ENCODE measurements around the gene RASSF8. TPM values are rescaled to one million over a fixed set of nuclear protein-coding genes. Genes with fewer than 3 reads are reported as not detected.

RASSF8 gene
- total RNA-seq, 4 donors from 2014 or later, result 93.2 to 127 (median 111) TPM

DNA sequence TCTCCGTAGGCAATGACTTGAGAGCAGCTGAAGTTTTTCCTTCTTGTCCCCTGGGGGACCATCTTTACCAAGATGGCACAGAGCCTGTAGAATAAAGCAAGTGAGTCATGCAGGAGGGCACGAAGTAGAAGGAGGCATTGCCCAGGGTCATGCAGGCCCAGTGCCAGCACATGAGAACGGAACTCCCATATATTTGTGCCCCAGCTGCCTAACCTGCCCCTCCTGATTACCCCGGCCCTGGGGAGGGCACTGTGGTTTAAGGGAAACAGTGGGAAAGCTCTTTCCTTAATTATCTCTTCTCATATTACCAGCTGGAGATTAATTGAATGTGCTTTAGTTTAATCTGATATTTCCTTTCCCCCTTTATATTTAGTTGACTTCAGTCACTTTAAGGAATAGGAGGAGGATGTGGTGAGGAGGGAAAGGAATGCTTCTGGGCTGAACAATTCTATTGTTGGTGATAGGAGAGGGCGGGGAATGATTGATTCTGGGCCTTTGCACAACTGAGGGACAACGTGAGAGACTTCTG is 51.9 kb downstream of the RASSF8 start:
- Histone ChIP-seq H3K4me1 (peaks cover 13 to 81% (median 17%) of the 10 kb centered on the region in 3 donors), H3K27ac (peak overlapping the region; percentile 56 to 83 (median 80)), H3K9me3 (no peaks in the 10 kb centered on the region)

GRCh38 chr12:26011099-26011498 is 52.6 kb downstream of the RASSF8 start:
- peak; percentile 94 for ATAC-seq
- no peak overlapping the region for H3K4me3 ChIP-seq
- H3K27ac ChIP-seq, result peak overlapping the region; percentile 78 to 83 (median 80)
- H3K36me3 ChIP-seq, result no peaks in the 10 kb centered on the region
- 0 to 9% methylated on average over 1 to 2 of the region's 2 CpGs for WGBS, 2 donors (ENCODE audit: low coverage in 1 of 2)
- peak; percentile 96 for TF ChIP-seq POLR2AphosphoS5 (IDR thresholded peaks at IDR 0.05)
- TF ChIP-seq CTCF (IDR thresholded peaks at IDR 0.05), result no peak
- no peak for TF ChIP-seq EP300 (IDR thresholded peaks at IDR 0.05)
- no peaks in the 10 kb centered on the region for H3K27me3 ChIP-seq
- H3K4me1 ChIP-seq, result peaks cover 13 to 87% (median 17%) of the 10 kb centered on the region in 3 donors
- H3K9me3 ChIP-seq, result no peaks in the 10 kb centered on the region

More for the DNA sequence above, 51.9 kb downstream of the RASSF8 start:
- TF ChIP-seq POLR2AphosphoS5 (IDR thresholded peaks at IDR 0.05) (no peak), EP300 (IDR thresholded peaks at IDR 0.05) (no peak), CTCF (IDR thresholded peaks at IDR 0.05) (no peak)
- H3K27me3 ChIP-seq, result no peaks in the 10 kb centered on the region
- ATAC-seq, result no peak
- no peaks in the 10 kb centered on the region for H3K36me3 ChIP-seq
- WGBS, 2 donors (ENCODE audit: low coverage in 1 of 2), result 40 to 45% methylated on average over 1 to 6 of the region's 6 CpGs
- H3K4me3 ChIP-seq, result no peak overlapping the region

- H3K36me3 ChIP-seq, result no peaks in the 10 kb centered on the region
- ATAC-seq, result no peak
- H3K4me3 ChIP-seq, result no peak overlapping the region
- no peaks in the 10 kb centered on the region for H3K27me3 ChIP-seq
- WGBS, 2 donors (ENCODE audit: low coverage in 1 of 2), result 70 to 90% methylated on average over 6 of the region's 6 CpGs
- TF ChIP-seq POLR2A (IDR thresholded peaks at IDR 0.05) (no peak), EP300 (IDR thresholded peaks at IDR 0.05) (no peak), CTCF (IDR thresholded peaks at IDR 0.05) (no peak), POLR2AphosphoS5 (IDR thresholded peaks at IDR 0.05) (no peak)
- H3K27ac ChIP-seq, result peak overlapping the region in 3 of 4 donors; percentile 41 to 57 (median 55)
- peaks cover 17 to 81% (median 17%) of the 10 kb centered on the region in 3 donors for H3K4me1 ChIP-seq
- no peaks in the 10 kb centered on the region for H3K9me3 ChIP-seq
Measured at GRCh38 chr12:26014085-26014484, 55.6 kb downstream of the RASSF8 start.

DNA sequence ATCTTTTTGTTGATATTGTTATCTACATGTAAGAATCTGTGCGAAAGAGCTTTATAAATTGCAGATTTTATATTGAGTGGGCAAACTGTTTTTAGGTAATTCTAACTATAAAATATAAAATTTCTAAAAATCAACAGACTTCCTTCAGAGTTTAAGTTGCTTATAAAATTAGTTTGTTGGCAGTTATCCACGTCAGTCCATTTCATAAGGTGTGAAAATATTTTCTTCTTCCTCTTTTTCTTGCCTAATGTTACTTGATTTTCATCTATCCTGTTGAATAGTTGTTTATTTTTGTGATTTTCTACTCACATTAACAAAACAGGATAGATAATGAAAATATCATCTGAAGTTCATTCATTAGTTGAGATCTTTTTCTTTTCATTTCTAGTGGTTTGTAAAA is 58.0 kb downstream of the RASSF8 start:
- Histone ChIP-seq H3K4me3 (no peak overlapping the region), H3K27ac (no peak overlapping the region), H3K36me3 (no peaks in the 10 kb centered on the region), H3K4me1 (peaks cover 4 to 59% (median 5%) of the 10 kb centered on the region in 3 donors), H3K27me3 (no peaks in the 10 kb centered on the region), H3K9me3 (no peaks in the 10 kb centered on the region)
- TF ChIP-seq CTCF (IDR thresholded peaks at IDR 0.05), result no peak
- no peak for TF ChIP-seq POLR2A (IDR thresholded peaks at IDR 0.05)
- TF ChIP-seq POLR2AphosphoS5 (IDR thresholded peaks at IDR 0.05), result no peak
- TF ChIP-seq EP300 (IDR thresholded peaks at IDR 0.05), result no peak
- ATAC-seq, result no peak
- WGBS, 2 donors (ENCODE audit: low coverage in 1 of 2), result 66 to 88% methylated on average over 2 of the region's 2 CpGs

- WGBS, 2 donors (ENCODE audit: low coverage in 1 of 2), result 68 to 92% methylated on average over 2 to 4 of the region's 4 CpGs
- no peak for ATAC-seq
- Histone ChIP-seq H3K36me3 (no peaks in the 10 kb centered on the region), H3K9me3 (no peaks in the 10 kb centered on the region), H3K4me3 (no peak overlapping the region), H3K27me3 (no peaks in the 10 kb centered on the region), H3K27ac (peak overlapping the region in 1 of 4 donors; percentile 26), H3K4me1 (peaks cover 4 to 55% (median 4%) of the 10 kb centered on the region in 3 donors)
- no peak for TF ChIP-seq POLR2A (IDR thresholded peaks at IDR 0.05)
- peak; percentile 36 to 70 (median 40) for TF ChIP-seq CTCF (IDR thresholded peaks at IDR 0.05)
- TF ChIP-seq POLR2AphosphoS5 (IDR thresholded peaks at IDR 0.05), result no peak
Measured at GRCh38 chr12:26017484-26018211, 59.2 kb downstream of the RASSF8 start.
